Panc1 (cell line): ENCODE data around the gene GLI1. TPM values are rescaled to one million over a fixed set of nuclear protein-coding genes. Genes with fewer than 3 reads are reported as not detected.
"Not testable (repeated sequence)": the region's sequence is repeated elsewhere in the genome, so short reads cannot be mapped to it uniquely, and the experiment has no call there.

Experiments used
- ATAC-seq: fragments of 200-7000 bp; cut with Tn5 transposase; 2 replicates; pipeline ENCODE4 v1.9.1; 2020; ENCODE audit warnings: mild to moderate bottlenecking, moderate library complexity
- BruUV-seq: library from RNA; stranded (reverse); fragments of 400-500 nt; replicated peaks from 2 replicates; lab custom pipeline; 2021; lab: Mats Ljungman, UMichigan
- CTCF ChIA-PET: fragments of 300-600 bp; sonication (Branson Sonifier 250); formaldehyde crosslinking; loops from one replicate; lab custom pipeline; 2022; ENCODE audit warnings: antibody characterized with exemption; lab: Charles Lee
- POLR2A ChIA-PET: fragments of 300-600 bp; sonication (Branson Sonifier 250); formaldehyde crosslinking; loops from one replicate; lab custom pipeline; 2022; ENCODE audit warnings: antibody characterized with exemption; lab: Charles Lee
- DNase-seq: peaks from one replicate; pipeline ENCODE4 v3.0.0-alpha.2; 2010; ENCODE audit warnings: low read depth, low spot score
- H3K27ac ChIP-seq: 2 replicates; pipeline ENCODE4 v1.5.1; 2011; ENCODE audit warnings: mild to moderate bottlenecking, low read length, inconsistent platforms
- H3K27me3 ChIP-seq: fragments of 200-500 bp; sonication (Bioruptor generic); 2 replicates; pipeline ENCODE4 v1.6.0; 2014; ENCODE audit warnings: low read length, inconsistent platforms; ENCODE audit not compliant: control insufficient read depth, insufficient read depth
- H3K36me3 ChIP-seq: fragments of 200-500 bp; sonication (Bioruptor generic); 2 replicates; pipeline ENCODE4 v1.5.1; 2014; ENCODE audit warnings: inconsistent platforms, mild to moderate bottlenecking, low read length, moderate library complexity; ENCODE audit not compliant: control insufficient read depth, insufficient read depth
- H3K4me1 ChIP-seq: 2 replicates; pipeline ENCODE4 v1.5.1; 2011; ENCODE audit warnings: inconsistent platforms, mild to moderate bottlenecking, low read length, moderate library complexity; ENCODE audit not compliant: control insufficient read depth, insufficient read depth
- H3K4me3 ChIP-seq, 2 experiments: 2 replicates each; pipeline ENCODE4 v1.5.1; 2011 to 2012; ENCODE audit warnings: low read depth in 2 of 2, low read length in 2 of 2, mild to moderate bottlenecking in 2 of 2, inconsistent platforms in 1 of 2, moderate library complexity in 1 of 2
- H3K9me3 ChIP-seq: fragments of 200-500 bp; sonication (Bioruptor generic); 2 replicates; pipeline ENCODE4 v1.5.1; 2014; ENCODE audit warnings: low read depth, mild to moderate bottlenecking, inconsistent platforms, low read length, moderate library complexity; ENCODE audit not compliant: control insufficient read depth, insufficient read depth
- POLR2AphosphoS5 ChIP-seq: IDR thresholded peaks from 2 replicates; pipeline ENCODE4 v1.6.1; 2012; ENCODE audit warnings: mild to moderate bottlenecking, low read depth, low read length, moderate library complexity
- SIN3A ChIP-seq: IDR thresholded peaks from 2 replicates; pipeline ENCODE4 v1.6.1; 2012; ENCODE audit warnings: low read depth, mild to moderate bottlenecking, low read length, moderate library complexity, borderline replicate concordance; ENCODE audit not compliant: insufficient read depth
- TCF7L2 ChIP-seq: IDR thresholded peaks from 2 replicates; pipeline ENCODE4 v1.6.1; 2011; ENCODE audit warnings: mild to moderate bottlenecking, low read depth, low read length, inconsistent platforms
- in situ Hi-C: cut with HindIII; loops from 2 replicates; pipeline ENCODE4 v1.10.0; 2016; ENCODE audit warnings: low sequenced_read_pairs, low pct_unique_long_range_greater_than_20kb
- intact Hi-C: fragments of 100-400 bp; cut with micrococcal nuclease; formaldehyde crosslinking; loops from one replicate; pipeline ENCODE4 v1.10.0; 2022; ENCODE audit not compliant: unreplicated experiment
- total RNA-seq: library from RNA; stranded (reverse); gene quantifications from one replicate; pipeline ENCODE4 v1.2.1, GENCODE V29; 2021; ENCODE audit not compliant: unreplicated experiment
- TF ChIP-seq, protein P1 (sequence below), 2 experiments: IDR thresholded peaks; 2 replicates each; pipeline ENCODE4 v1.6.1; 2011 to 2012; ENCODE audit warnings: low read depth in 2 of 2, control low read depth in 1 of 2, low read length in 1 of 2, mild to moderate bottlenecking in 1 of 2, moderate library complexity in 1 of 2; ENCODE audit not compliant: insufficient read depth in 1 of 2
- TF ChIP-seq, protein P2 (sequence below): fragments of 450-650 bp; IDR thresholded peaks from 2 replicates; pipeline ENCODE4 v1.5.1; 2017; ENCODE audit warnings: mild to moderate bottlenecking

Gene GLI1
- total RNA-seq, 1 experiment from 2014 or later = 6.5 TPM

DNA sequence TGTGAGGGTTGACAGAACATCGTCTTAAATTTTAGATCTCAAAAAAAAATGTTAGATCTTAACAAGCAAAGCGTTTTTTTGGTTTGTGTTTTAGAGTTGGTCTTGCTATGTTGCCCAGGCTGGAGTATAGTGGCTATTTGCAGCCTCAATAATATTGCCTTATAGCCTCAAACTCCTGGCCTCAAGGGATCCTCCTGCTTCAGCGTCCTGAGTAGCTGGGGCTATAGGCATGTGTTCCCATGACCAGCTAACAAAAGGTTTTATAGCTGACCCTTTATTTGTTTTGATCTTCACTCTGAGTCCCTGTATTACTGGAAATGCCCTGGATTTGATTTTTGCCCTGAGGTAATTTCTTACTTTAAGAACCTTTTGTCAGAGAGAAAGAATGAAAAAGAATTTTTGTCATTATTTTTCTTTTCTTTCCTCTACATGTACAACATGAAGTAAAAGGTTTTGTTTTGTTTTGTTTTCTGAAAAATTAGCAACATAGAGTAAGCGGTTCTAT lies 19.8 kb upstream of the GLI1 start:
- no peak for DNase-seq
- no peak overlapping the region for H3K4me3 ChIP-seq
- ATAC-seq = no peak
- TF ChIP-seq, protein P1, sequence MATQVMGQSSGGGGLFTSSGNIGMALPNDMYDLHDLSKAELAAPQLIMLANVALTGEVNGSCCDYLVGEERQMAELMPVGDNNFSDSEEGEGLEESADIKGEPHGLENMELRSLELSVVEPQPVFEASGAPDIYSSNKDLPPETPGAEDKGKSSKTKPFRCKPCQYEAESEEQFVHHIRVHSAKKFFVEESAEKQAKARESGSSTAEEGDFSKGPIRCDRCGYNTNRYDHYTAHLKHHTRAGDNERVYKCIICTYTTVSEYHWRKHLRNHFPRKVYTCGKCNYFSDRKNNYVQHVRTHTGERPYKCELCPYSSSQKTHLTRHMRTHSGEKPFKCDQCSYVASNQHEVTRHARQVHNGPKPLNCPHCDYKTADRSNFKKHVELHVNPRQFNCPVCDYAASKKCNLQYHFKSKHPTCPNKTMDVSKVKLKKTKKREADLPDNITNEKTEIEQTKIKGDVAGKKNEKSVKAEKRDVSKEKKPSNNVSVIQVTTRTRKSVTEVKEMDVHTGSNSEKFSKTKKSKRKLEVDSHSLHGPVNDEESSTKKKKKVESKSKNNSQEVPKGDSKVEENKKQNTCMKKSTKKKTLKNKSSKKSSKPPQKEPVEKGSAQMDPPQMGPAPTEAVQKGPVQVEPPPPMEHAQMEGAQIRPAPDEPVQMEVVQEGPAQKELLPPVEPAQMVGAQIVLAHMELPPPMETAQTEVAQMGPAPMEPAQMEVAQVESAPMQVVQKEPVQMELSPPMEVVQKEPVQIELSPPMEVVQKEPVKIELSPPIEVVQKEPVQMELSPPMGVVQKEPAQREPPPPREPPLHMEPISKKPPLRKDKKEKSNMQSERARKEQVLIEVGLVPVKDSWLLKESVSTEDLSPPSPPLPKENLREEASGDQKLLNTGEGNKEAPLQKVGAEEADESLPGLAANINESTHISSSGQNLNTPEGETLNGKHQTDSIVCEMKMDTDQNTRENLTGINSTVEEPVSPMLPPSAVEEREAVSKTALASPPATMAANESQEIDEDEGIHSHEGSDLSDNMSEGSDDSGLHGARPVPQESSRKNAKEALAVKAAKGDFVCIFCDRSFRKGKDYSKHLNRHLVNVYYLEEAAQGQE (IDR thresholded peaks at IDR 0.05; ENCODE audit: insufficient read depth in 1 of 2, low read depth in 2 of 2, low read length in 1 of 2) = no peak
- TF ChIP-seq TCF7L2 = no peak
- TF ChIP-seq, protein P2, sequence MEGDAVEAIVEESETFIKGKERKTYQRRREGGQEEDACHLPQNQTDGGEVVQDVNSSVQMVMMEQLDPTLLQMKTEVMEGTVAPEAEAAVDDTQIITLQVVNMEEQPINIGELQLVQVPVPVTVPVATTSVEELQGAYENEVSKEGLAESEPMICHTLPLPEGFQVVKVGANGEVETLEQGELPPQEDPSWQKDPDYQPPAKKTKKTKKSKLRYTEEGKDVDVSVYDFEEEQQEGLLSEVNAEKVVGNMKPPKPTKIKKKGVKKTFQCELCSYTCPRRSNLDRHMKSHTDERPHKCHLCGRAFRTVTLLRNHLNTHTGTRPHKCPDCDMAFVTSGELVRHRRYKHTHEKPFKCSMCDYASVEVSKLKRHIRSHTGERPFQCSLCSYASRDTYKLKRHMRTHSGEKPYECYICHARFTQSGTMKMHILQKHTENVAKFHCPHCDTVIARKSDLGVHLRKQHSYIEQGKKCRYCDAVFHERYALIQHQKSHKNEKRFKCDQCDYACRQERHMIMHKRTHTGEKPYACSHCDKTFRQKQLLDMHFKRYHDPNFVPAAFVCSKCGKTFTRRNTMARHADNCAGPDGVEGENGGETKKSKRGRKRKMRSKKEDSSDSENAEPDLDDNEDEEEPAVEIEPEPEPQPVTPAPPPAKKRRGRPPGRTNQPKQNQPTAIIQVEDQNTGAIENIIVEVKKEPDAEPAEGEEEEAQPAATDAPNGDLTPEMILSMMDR = no peak
- no peak for TF ChIP-seq SIN3A
- no peak for TF ChIP-seq POLR2AphosphoS5
- H3K9me3 ChIP-seq = no peaks in the 10 kb centered on the region
- POLR2A ChIA-PET = no interaction called here
- in situ Hi-C loops (no loop called here), intact Hi-C loops (no loop called here)
- CTCF ChIA-PET = no interaction called here
- BruUV-seq = no TSS peak
- no peaks in the 10 kb centered on the region for H3K27me3 ChIP-seq
- no peaks in the 10 kb centered on the region for H3K4me1 ChIP-seq
- no peak overlapping the region for H3K27ac ChIP-seq
- no peaks in the 10 kb centered on the region for H3K36me3 ChIP-seq

DNA sequence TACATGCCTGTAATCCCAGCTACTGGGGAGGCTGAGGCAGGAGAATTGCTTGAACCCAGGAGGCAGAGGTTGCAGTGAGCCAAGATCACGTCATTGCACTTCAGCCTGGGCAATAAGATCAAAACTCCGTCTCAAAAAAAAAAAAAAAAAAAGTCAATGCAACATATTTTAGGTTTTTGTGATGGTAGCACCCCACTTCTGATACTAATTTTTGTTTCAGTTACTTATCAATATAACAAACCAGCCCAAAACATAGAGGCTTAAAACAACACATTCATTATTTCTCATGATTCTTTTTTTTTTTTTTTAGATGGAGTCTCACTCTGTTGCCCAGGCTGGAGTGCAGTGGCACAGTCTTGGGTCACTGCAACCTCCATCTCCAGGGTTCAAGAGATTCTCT lies 18.2 kb upstream of the GLI1 start:
- H3K27ac ChIP-seq, in situ Hi-C loops, BruUV-seq, ATAC-seq, POLR2A ChIA-PET, DNase-seq, intact Hi-C loops, H3K4me3 ChIP-seq, H3K4me1 ChIP-seq, H3K36me3 ChIP-seq, H3K9me3 ChIP-seq, H3K27me3 ChIP-seq: not testable (repeated sequence)
- CTCF ChIA-PET = interaction anchor here (1.5 kb wide), 1 partner anchor 11 kb away, joined by 3 read pairs; no protein-coding TSS in a partner anchor

DNA sequence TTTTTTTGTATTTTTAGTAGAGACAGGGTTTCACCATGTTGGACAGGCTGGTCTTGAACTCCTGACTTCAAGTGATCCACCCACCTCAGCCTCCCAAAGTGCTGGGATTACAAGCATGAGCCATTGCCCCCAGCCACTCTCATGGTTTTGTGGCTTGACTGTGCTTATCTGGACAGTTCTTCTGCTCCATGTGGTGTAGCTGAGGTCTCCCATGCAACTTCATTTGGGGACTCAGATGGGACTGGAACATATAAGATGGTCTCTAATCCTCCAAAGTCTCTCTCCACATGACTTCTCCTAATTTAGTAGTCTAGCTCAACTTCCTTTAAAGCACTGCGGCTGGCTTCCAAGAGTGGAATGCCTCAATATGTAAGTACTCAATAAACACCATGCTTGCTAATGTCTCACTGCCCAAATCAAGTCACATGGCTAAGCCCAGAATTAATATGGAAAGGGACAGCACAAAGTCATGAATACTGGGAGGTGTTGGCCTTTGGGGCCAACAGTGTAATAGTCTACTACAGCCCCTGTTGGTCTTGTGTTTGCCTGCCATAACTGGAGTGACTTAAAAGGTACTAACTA lies 17.6 kb upstream of the GLI1 start:
- no peaks in the 10 kb centered on the region for H3K27me3 ChIP-seq
- intact Hi-C loops = no loop called here
- no peaks in the 10 kb centered on the region for H3K36me3 ChIP-seq
- no peak overlapping the region for H3K4me3 ChIP-seq
- no peak for ATAC-seq
- DNase-seq = no peak
- no TSS peak for BruUV-seq
- no peak overlapping the region for H3K27ac ChIP-seq
- TF ChIP-seq POLR2AphosphoS5 (no peak), TCF7L2 (no peak), SIN3A (no peak)
- TF ChIP-seq, protein P1 (IDR thresholded peaks at IDR 0.05; ENCODE audit: insufficient read depth in 1 of 2, low read depth in 2 of 2, low read length in 1 of 2) = no peak
- TF ChIP-seq, protein P2 = no peak
- CTCF ChIA-PET = interaction anchor here (0.7 to 1.5 kb wide), 2 partner anchors 11 to 13 kb away, joined by 3 to 4 read pairs; partner anchors contain the start of gene INHBE
- in situ Hi-C loops = no loop called here
- H3K4me1 ChIP-seq = no peaks in the 10 kb centered on the region
- no peaks in the 10 kb centered on the region for H3K9me3 ChIP-seq
- POLR2A ChIA-PET = no interaction called here
